GM23338 (cell line): Measurements from ENCODE around the gene ROR1. TPM values are rescaled to one million over a fixed set of nuclear protein-coding genes. Genes with fewer than 3 reads are reported as not detected.

ENCODE experiments used
- ATAC-seq: fragments of 200-7000 bp; cut with Tn5 transposase; 3 replicates; pipeline ENCODE4 v1.9.1; 2020
- DNase-seq: peaks from one replicate; pipeline ENCODE4 v3.0.0-alpha.2; 2015; ENCODE audit warnings: low spot score
- H2AFZ ChIP-seq: fragments of 200-600 bp; sonication (generic); 2 replicates; pipeline ENCODE4 v1.8.0; 2016; ENCODE audit warnings: antibody characterized with exemption, mild to moderate bottlenecking, moderate library complexity
- H3F3A ChIP-seq: fragments of 200-600 bp; sonication (generic); replicated peaks from 2 replicates; pipeline ENCODE4 v1.8.0; 2017; ENCODE audit warnings: antibody characterized with exemption, mixed run types, low read depth
- H3K27ac ChIP-seq: fragments of 200-600 bp; sonication (generic); 2 replicates; pipeline ENCODE4 v1.6.1; 2016; ENCODE audit warnings: low read depth
- H3K27me3 ChIP-seq: fragments of 200-600 bp; sonication (generic); 2 replicates; pipeline ENCODE4 v1.8.0; 2016; ENCODE audit warnings: mild to moderate bottlenecking, mixed run types, moderate library complexity; ENCODE audit not compliant: insufficient read depth
- H3K36me3 ChIP-seq: fragments of 200-600 bp; sonication (generic); 2 replicates; pipeline ENCODE4 v1.8.0; 2016; ENCODE audit warnings: mild to moderate bottlenecking; ENCODE audit not compliant: insufficient read depth
- H3K4me1 ChIP-seq: fragments of 200-600 bp; sonication (generic); 2 replicates; pipeline ENCODE4 v1.8.0; 2016; ENCODE audit warnings: mild to moderate bottlenecking, moderate library complexity; ENCODE audit not compliant: insufficient read depth
- H3K4me2 ChIP-seq: fragments of 200-600 bp; sonication (generic); 2 replicates; pipeline ENCODE4 v1.7.1; 2017; ENCODE audit warnings: mixed run types
- H3K4me3 ChIP-seq: fragments of 200-600 bp; sonication (generic); 2 replicates; pipeline ENCODE4 v1.6.1; 2016; ENCODE audit warnings: mixed run types
- H3K79me2 ChIP-seq: fragments of 200-600 bp; sonication (generic); replicated peaks from 2 replicates; pipeline ENCODE4 v1.8.0; 2017; ENCODE audit warnings: mild to moderate bottlenecking; ENCODE audit not compliant: insufficient read depth
- H3K9me2 ChIP-seq: fragments of 200-600 bp; sonication (generic); 2 replicates; pipeline ENCODE4 v1.8.0; 2017; ENCODE audit not compliant: insufficient read depth
- H4K20me1 ChIP-seq: fragments of 200-600 bp; sonication (generic); replicated peaks from 2 replicates; pipeline ENCODE4 v1.8.0; 2017; ENCODE audit warnings: mild to moderate bottlenecking; ENCODE audit not compliant: insufficient read depth
- H3K27ac Mint-ChIP-seq: 2 replicates; pipeline ENCODE4 v1.8.0; 2020; ENCODE audit warnings: inconsistent platforms, mild to moderate bottlenecking, moderate library complexity, mixed read lengths
- H3K27me3 Mint-ChIP-seq: 3 replicates; pipeline ENCODE4 v1.8.0; 2022; ENCODE audit warnings: low read depth, mild to moderate bottlenecking, moderate library complexity, mixed read lengths, inconsistent platforms; ENCODE audit not compliant: insufficient read depth, poor library complexity
- H3K36me3 Mint-ChIP-seq: 3 replicates; pipeline ENCODE4 v1.8.0; 2021; ENCODE audit warnings: low read depth, mild to moderate bottlenecking, inconsistent platforms, moderate library complexity, mixed read lengths
- H3K4me1 Mint-ChIP-seq: 3 replicates; pipeline ENCODE4 v1.8.0; 2020; ENCODE audit warnings: mild to moderate bottlenecking, inconsistent platforms, mixed read lengths
- H3K4me3 Mint-ChIP-seq: 3 replicates; pipeline ENCODE4 v1.8.0; 2021; ENCODE audit warnings: moderate library complexity, mild to moderate bottlenecking, inconsistent platforms, mixed read lengths
- H3K9me3 Mint-ChIP-seq: 3 replicates; pipeline ENCODE4 v1.8.0; 2020; ENCODE audit warnings: moderate library complexity, mild to moderate bottlenecking, inconsistent platforms, mixed read lengths
- EZH2phosphoT487 ChIP-seq: fragments of 200-600 bp; sonication (generic); IDR thresholded peaks from one replicate; pipeline ENCODE4 v1.8.1; 2018; ENCODE audit warnings: antibody characterized with exemption; ENCODE audit not compliant: unreplicated experiment
- ZNF331 ChIP-seq: fragments of 250-450 bp; sonication (Bioruptor Pico); IDR thresholded peaks from 2 replicates; pipeline ENCODE4 v1.5.0; 2020; ENCODE audit warnings: low read depth, mild to moderate bottlenecking, moderate library complexity
- ZNF462 ChIP-seq: fragments of 250-450 bp; sonication (Bioruptor Pico); IDR thresholded peaks from 2 replicates; pipeline ENCODE4 v1.5.0; 2020; ENCODE audit warnings: mild to moderate bottlenecking, moderate library complexity
- polyA plus RNA-seq: library from polyadenylated mRNA; unstranded; fragments of >200 nt; fragmentation: Nextera tagmentation; extraction: Ambion mirVana; gene quantifications from 2 replicates; pipeline ENCODE4 v1.2.1, GENCODE V29; 2016
- total RNA-seq: library from RNA; depleted of rRNA; stranded (reverse); fragments of >200 nt; shearing (Covaris generic); gene quantifications from 2 replicates; pipeline ENCODE4 v1.2.3, GENCODE V29; 2014

Gene ROR1
- total and polyA plus RNA-seq, 2 experiments from 2014 or later = 59.7 to 96.0 TPM

- TF ChIP-seq ZNF462 (no peak), EZH2phosphoT487 (no peak)
These were observed 285.7 kb downstream of the ROR1 start (continued) for GRCh38 chr1:64059556-64059955.

DNA sequence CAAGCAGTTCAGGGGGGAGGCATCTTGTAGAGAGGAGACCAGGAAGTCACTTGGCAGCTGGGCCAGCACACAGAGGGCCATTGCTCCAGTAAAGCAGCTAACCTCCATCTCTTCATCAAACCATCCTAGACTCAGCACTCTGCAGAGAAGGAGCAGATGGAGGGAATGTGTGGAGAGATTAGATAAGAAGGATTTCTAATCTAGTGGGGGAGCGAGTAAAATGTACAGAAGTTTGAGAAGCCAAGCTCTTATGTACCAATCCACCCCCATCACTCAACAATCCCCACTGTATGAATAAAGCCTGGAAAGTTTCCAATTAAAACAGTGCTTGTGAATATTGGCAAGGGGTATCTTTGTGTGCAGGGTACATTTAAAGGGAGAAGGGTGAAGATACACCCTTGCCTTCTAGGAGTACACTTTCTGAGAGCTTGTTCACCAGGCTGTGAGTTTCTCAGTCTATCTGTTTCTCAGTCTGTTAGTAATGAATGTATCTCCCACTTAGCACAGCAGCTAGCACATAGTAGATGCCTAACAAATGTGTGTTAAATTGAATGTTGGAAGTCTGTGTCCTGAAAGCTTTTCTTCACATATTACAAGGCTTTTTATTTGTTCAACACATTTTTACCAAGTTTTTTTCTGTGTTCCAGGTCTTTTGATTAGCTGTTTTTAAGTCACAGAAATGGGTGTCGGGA lies 286.9 kb downstream of the ROR1 start:
- Mint-ChIP-seq H3K9me3 (no peaks in the 10 kb centered on the region; the same call in 2 of the 3 replicates), H3K27ac (no peak overlapping the region), H3K27me3 (peaks cover 2% of the 10 kb centered on the region), H3K4me3 (no peak overlapping the region), H3K4me1 (peaks cover 30% of the 10 kb centered on the region), H3K36me3 (peaks cover 28% of the 10 kb centered on the region)
- Histone ChIP-seq H2AFZ (no peak overlapping the region), H3K27ac (no peak overlapping the region), H3K27me3 (peaks cover 13% of the 10 kb centered on the region), H4K20me1 (peaks cover 35% of the 10 kb centered on the region), H3K4me2 (peak overlapping the region; percentile 7; the same call in 1 of the 2 replicates), H3K9me2 (peaks cover 3% of the 10 kb centered on the region; the same call in 1 of the 2 replicates), H3K4me3 (no peak overlapping the region), H3K4me1 (peaks cover 16% of the 10 kb centered on the region), H3F3A (no peaks in the 10 kb centered on the region), H3K79me2 (peaks cover 10% of the 10 kb centered on the region), H3K36me3 (no peaks in the 10 kb centered on the region)
- peak; percentile 48 for ATAC-seq
- no peak for TF ChIP-seq ZNF331 (CRISPR knock-in tag)
- DNase-seq = no peak
